Upper lobe of left lung (tissue), 4 donors: ENCODE data around the gene APBB2.

Source experiments
- EP300 ChIP-seq, 4 donors: sonication (generic); formaldehyde crosslinking; IDR thresholded peaks; one replicate each; pipeline ENCODE4 v1.5.1; 2017; ENCODE audit warnings: antibody characterized with exemption in 4 of 4, control low read depth in 2 of 4
- POLR2A ChIP-seq, 4 donors: fragments of 450-650 bp; IDR thresholded peaks; one replicate each; pipeline ENCODE4 v1.5.1; 2016 to 2017; ENCODE audit warnings: antibody characterized with exemption in 4 of 4, mild to moderate bottlenecking in 2 of 4
- POLR2AphosphoS5 ChIP-seq, 2 donors: sonication (generic); formaldehyde crosslinking; IDR thresholded peaks; one replicate each; pipeline ENCODE4 v1.5.1; 2017; ENCODE audit warnings: antibody characterized with exemption in 2 of 2
- TF ChIP-seq, protein P1 (sequence below), 6 experiments: fragments of 450-650 bp in 4 of 6; fragments of 200-600 bp in 2 of 6; sonication (generic) in 2 of 6; IDR thresholded peaks; one replicate each; pipeline ENCODE4 v1.5.1; 2016 to 2019; ENCODE audit warnings: antibody characterized with exemption in 6 of 6

DNA sequence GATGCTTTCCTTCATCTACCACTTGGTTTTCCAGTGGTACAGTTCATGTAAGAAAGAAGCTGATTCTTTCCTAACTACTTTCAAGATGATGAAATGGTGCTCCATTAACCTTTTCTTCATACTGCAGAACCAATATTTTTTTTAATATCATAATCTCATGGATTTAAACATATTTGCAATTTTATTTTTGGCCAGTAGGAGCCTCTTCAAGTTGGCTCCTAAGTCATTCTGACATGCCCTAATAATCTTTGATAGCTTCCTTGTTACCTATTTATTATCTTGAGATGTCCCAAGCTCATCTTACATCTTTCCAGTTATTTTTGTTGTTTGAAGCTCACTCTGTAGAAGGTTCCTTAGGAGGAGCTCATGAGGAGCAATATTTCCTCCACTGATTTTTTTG is 170.2 kb downstream of the APBB2 start:
- TF ChIP-seq POLR2A (IDR thresholded peaks at IDR 0.05) (no peak), EP300 (IDR thresholded peaks at IDR 0.05) (no peak), POLR2AphosphoS5 (IDR thresholded peaks at IDR 0.05) (no peak)
- TF ChIP-seq, protein P1, sequence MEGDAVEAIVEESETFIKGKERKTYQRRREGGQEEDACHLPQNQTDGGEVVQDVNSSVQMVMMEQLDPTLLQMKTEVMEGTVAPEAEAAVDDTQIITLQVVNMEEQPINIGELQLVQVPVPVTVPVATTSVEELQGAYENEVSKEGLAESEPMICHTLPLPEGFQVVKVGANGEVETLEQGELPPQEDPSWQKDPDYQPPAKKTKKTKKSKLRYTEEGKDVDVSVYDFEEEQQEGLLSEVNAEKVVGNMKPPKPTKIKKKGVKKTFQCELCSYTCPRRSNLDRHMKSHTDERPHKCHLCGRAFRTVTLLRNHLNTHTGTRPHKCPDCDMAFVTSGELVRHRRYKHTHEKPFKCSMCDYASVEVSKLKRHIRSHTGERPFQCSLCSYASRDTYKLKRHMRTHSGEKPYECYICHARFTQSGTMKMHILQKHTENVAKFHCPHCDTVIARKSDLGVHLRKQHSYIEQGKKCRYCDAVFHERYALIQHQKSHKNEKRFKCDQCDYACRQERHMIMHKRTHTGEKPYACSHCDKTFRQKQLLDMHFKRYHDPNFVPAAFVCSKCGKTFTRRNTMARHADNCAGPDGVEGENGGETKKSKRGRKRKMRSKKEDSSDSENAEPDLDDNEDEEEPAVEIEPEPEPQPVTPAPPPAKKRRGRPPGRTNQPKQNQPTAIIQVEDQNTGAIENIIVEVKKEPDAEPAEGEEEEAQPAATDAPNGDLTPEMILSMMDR (IDR thresholded peaks at IDR 0.05): no peak
